SK-N-SH treated with all-trans-retinoic acid at 6 μM for 48 hours (cell line): Measurements from ENCODE around the gene LRRC4C.

ENCODE experiments used
- BACH2 ChIP-seq: fragments of 250-450 bp; sonication (Bioruptor Pico); IDR thresholded peaks from 2 replicates; pipeline ENCODE4 v1.9.0; 2021; ENCODE audit warnings: mild to moderate bottlenecking, borderline replicate concordance
- ZNF565 ChIP-seq: fragments of 450-650 bp; formaldehyde crosslinking; conservative IDR thresholded peaks from 2 replicates; pipeline ENCODE4 v1.5.0; 2020; ENCODE audit warnings: low read depth, mild to moderate bottlenecking, moderate library complexity

GRCh38 chr11:40360206-40360798 is 1099.2 kb downstream of the LRRC4C start:
- TF ChIP-seq ZNF565 (CRISPR knock-in tag): no peak
- no peak for TF ChIP-seq BACH2 (CRISPR knock-in tag)
